B cell (primary cell): ENCODE results near the gene CASR.

Experiments
- EZH2 ChIP-seq: IDR thresholded peaks from 2 replicates; pipeline ENCODE4 v1.6.1; 2012; ENCODE audit warnings: borderline replicate concordance, low read depth, mild to moderate bottlenecking, moderate library complexity, low read length; ENCODE audit not compliant: insufficient read depth, poor library complexity, severe bottlenecking
- TF ChIP-seq, protein P1 (sequence below): fragments of 200-600 bp; IDR thresholded peaks from one replicate; pipeline ENCODE4 v1.8.0; 2022; ENCODE audit warnings: antibody characterized with exemption, mild to moderate bottlenecking

DNA sequence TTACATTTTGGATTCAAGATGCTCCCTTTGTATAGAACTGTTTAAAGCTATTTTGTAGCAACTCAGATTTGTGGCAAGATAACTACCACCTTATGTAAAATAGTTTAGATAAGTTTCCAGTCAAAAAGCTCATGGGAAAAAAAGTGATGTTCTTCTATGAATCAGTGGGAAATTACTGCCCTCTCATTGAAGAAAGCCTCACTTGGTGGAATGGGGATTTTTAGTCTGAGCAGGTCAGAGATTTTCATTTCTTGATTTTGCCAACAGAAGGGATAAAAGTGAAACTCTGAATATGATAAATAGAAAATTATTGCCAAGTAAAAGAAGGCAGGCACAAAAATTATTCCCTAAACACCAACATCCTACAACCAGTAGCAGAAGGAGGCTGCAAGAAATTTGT lies 115.7 kb downstream of the CASR start:
- no peak for TF ChIP-seq EZH2
- TF ChIP-seq, protein P1, sequence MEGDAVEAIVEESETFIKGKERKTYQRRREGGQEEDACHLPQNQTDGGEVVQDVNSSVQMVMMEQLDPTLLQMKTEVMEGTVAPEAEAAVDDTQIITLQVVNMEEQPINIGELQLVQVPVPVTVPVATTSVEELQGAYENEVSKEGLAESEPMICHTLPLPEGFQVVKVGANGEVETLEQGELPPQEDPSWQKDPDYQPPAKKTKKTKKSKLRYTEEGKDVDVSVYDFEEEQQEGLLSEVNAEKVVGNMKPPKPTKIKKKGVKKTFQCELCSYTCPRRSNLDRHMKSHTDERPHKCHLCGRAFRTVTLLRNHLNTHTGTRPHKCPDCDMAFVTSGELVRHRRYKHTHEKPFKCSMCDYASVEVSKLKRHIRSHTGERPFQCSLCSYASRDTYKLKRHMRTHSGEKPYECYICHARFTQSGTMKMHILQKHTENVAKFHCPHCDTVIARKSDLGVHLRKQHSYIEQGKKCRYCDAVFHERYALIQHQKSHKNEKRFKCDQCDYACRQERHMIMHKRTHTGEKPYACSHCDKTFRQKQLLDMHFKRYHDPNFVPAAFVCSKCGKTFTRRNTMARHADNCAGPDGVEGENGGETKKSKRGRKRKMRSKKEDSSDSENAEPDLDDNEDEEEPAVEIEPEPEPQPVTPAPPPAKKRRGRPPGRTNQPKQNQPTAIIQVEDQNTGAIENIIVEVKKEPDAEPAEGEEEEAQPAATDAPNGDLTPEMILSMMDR, result no peak
